Stomach smooth muscle (tissue), 2 donors: ENCODE data around the gene PIM3.

Experiments
- H3K27ac ChIP-seq: one replicate; pipeline ENCODE4 v1.7.0; 2013; ENCODE audit warnings: mild to moderate bottlenecking, low read length, inconsistent platforms
- H3K27me3 ChIP-seq, 2 donors: one replicate each; pipeline ENCODE4 v1.7.0; 2013; ENCODE audit warnings: low read length in 2 of 2; ENCODE audit not compliant: insufficient read depth in 2 of 2, control insufficient read depth in 1 of 2
- H3K36me3 ChIP-seq, 2 donors: one replicate each; pipeline ENCODE4 v1.7.0; 2013; ENCODE audit warnings: low read length in 2 of 2; ENCODE audit not compliant: control insufficient read depth in 2 of 2, insufficient read depth in 2 of 2
- H3K4me1 ChIP-seq: one replicate; pipeline ENCODE4 v1.7.0; 2013; ENCODE audit warnings: low read length; ENCODE audit not compliant: control insufficient read depth, insufficient read depth
- H3K4me3 ChIP-seq, 2 donors: one replicate each; pipeline ENCODE4 v1.7.0; 2013; ENCODE audit warnings: low read length in 2 of 2
- H3K9ac ChIP-seq, 2 donors: one replicate each; pipeline ENCODE4 v1.7.0; 2013; ENCODE audit warnings: low read length in 2 of 2, mild to moderate bottlenecking in 1 of 2
- H3K9me3 ChIP-seq, 2 donors: one replicate each; pipeline ENCODE4 v1.7.0; 2013; ENCODE audit warnings: low read length in 2 of 2; ENCODE audit not compliant: control insufficient read depth in 2 of 2
- donor health status: healthy.
- donor health status: Pancreatic carcinoma.

Gene PIM3

GRCh38 chr22:49995361-49996118, 35.0 kb downstream of the PIM3 start:
- H3K9me3 ChIP-seq: peaks cover 3 to 10% of the 10 kb centered on the region in 2 donors
- peaks cover 2% of the 10 kb centered on the region for H3K4me1 ChIP-seq
- H3K36me3 ChIP-seq: no peaks in the 10 kb centered on the region
- H3K27me3 ChIP-seq: peaks cover 13 to 18% of the 10 kb centered on the region in 2 donors
- no peak overlapping the region for H3K4me3 ChIP-seq
- no peak overlapping the region for H3K9ac ChIP-seq
- H3K27ac ChIP-seq: no peak overlapping the region

GRCh38 chr22:49996119-49996517, 35.5 kb downstream of the PIM3 start:
- peaks cover 2% of the 10 kb centered on the region for H3K4me1 ChIP-seq
- H3K9ac ChIP-seq: no peak overlapping the region

GRCh38 chr22:49996518-49997250, 36.1 kb downstream of the PIM3 start:
- Histone ChIP-seq H3K9me3 (peaks cover 0 to 1% of the 10 kb centered on the region in 2 donors), H3K27ac (no peak overlapping the region), H3K27me3 (peaks cover 19 to 23% of the 10 kb centered on the region in 2 donors), H3K4me1 (peaks cover 2% of the 10 kb centered on the region), H3K9ac (no peak overlapping the region), H3K4me3 (no peak overlapping the region), H3K36me3 (no peaks in the 10 kb centered on the region)

More at GRCh38 chr22:49996119-49996517, 35.5 kb downstream of the PIM3 start:
- H3K27ac ChIP-seq: no peak overlapping the region
- H3K36me3 ChIP-seq: no peaks in the 10 kb centered on the region
- peaks cover 18 to 23% of the 10 kb centered on the region in 2 donors for H3K27me3 ChIP-seq
- H3K9me3 ChIP-seq: peaks cover 3 to 4% of the 10 kb centered on the region in 2 donors
- H3K4me3 ChIP-seq: no peak overlapping the region

- Histone ChIP-seq H3K9me3 (no peaks in the 10 kb centered on the region), H3K27me3 (peaks cover 19 to 23% of the 10 kb centered on the region in 2 donors)
Observed at GRCh38 chr22:49997251-49997599, 36.7 kb downstream of the PIM3 start.

GRCh38 chr22:49997932-49998717, 37.6 kb downstream of the PIM3 start:
- no peak overlapping the region for H3K27ac ChIP-seq
- no peak overlapping the region for H3K9ac ChIP-seq
- H3K27me3 ChIP-seq: peaks cover 19 to 23% of the 10 kb centered on the region in 2 donors
- H3K36me3 ChIP-seq: no peaks in the 10 kb centered on the region
- no peak overlapping the region for H3K4me3 ChIP-seq
- H3K4me1 ChIP-seq: peaks cover 2% of the 10 kb centered on the region
- H3K9me3 ChIP-seq: no peaks in the 10 kb centered on the region

More at GRCh38 chr22:49997251-49997599, 36.7 kb downstream of the PIM3 start:
- Histone ChIP-seq H3K27ac (no peak overlapping the region), H3K4me3 (no peak overlapping the region), H3K4me1 (peaks cover 2% of the 10 kb centered on the region), H3K36me3 (no peaks in the 10 kb centered on the region), H3K9ac (no peak overlapping the region)

GRCh38 chr22:49998718-49999062, 38.1 kb downstream of the PIM3 start:
- no peak overlapping the region for H3K4me3 ChIP-seq
- H3K9me3 ChIP-seq: no peaks in the 10 kb centered on the region
- H3K9ac ChIP-seq: no peak overlapping the region
- H3K36me3 ChIP-seq: no peaks in the 10 kb centered on the region
- peaks cover 19 to 23% of the 10 kb centered on the region in 2 donors for H3K27me3 ChIP-seq
- no peak overlapping the region for H3K27ac ChIP-seq
- peaks cover 2% of the 10 kb centered on the region for H3K4me1 ChIP-seq

- Histone ChIP-seq H3K9ac (no peak overlapping the region), H3K27ac (no peak overlapping the region), H3K4me3 (no peak overlapping the region), H3K9me3 (no peaks in the 10 kb centered on the region), H3K27me3 (peaks cover 19 to 23% of the 10 kb centered on the region in 2 donors), H3K36me3 (no peaks in the 10 kb centered on the region), H3K4me1 (peaks cover 2% of the 10 kb centered on the region)
Observed at GRCh38 chr22:49999063-49999945, 38.7 kb downstream of the PIM3 start.

- H3K36me3 ChIP-seq: no peaks in the 10 kb centered on the region
- no peak overlapping the region for H3K9ac ChIP-seq
- H3K27me3 ChIP-seq: peaks cover 19 to 23% of the 10 kb centered on the region in 2 donors
- H3K9me3 ChIP-seq: no peaks in the 10 kb centered on the region
- peaks cover 2% of the 10 kb centered on the region for H3K4me1 ChIP-seq
- H3K4me3 ChIP-seq: no peak overlapping the region
- no peak overlapping the region for H3K27ac ChIP-seq
Observed at GRCh38 chr22:49999946-50000586, 39.5 kb downstream of the PIM3 start.

GRCh38 chr22:50000587-50001387, 40.2 kb downstream of the PIM3 start:
- Histone ChIP-seq H3K4me1 (peaks cover 2% of the 10 kb centered on the region), H3K27me3 (peaks cover 19 to 23% of the 10 kb centered on the region in 2 donors), H3K27ac (no peak overlapping the region), H3K36me3 (no peaks in the 10 kb centered on the region), H3K9me3 (no peaks in the 10 kb centered on the region), H3K9ac (no peak overlapping the region), H3K4me3 (no peak overlapping the region)
